Gastroesophageal sphincter (tissue), 3 donors: ENCODE results near the gene RBM15.

ENCODE experiments used
- POLR2A ChIP-seq, 2 donors: fragments of 450-650 bp; IDR thresholded peaks; one replicate each; pipeline ENCODE4 v1.6.1; 2017; ENCODE audit warnings: antibody characterized with exemption in 2 of 2, mild to moderate bottlenecking in 2 of 2, moderate library complexity in 1 of 2
- POLR2AphosphoS5 ChIP-seq: sonication (generic); formaldehyde crosslinking; IDR thresholded peaks from one replicate; pipeline ENCODE4 v1.6.1; 2017; ENCODE audit warnings: antibody characterized with exemption
- TF ChIP-seq, protein P1 (sequence below), 4 experiments: fragments of 200-600 bp in 2 of 4; fragments of 450-650 bp in 2 of 4; sonication (generic) in 1 of 4; IDR thresholded peaks; one replicate each; pipeline ENCODE4 v1.5.1; 2017 to 2019; ENCODE audit warnings: antibody characterized with exemption in 4 of 4, mild to moderate bottlenecking in 2 of 4, moderate library complexity in 2 of 4

DNA sequence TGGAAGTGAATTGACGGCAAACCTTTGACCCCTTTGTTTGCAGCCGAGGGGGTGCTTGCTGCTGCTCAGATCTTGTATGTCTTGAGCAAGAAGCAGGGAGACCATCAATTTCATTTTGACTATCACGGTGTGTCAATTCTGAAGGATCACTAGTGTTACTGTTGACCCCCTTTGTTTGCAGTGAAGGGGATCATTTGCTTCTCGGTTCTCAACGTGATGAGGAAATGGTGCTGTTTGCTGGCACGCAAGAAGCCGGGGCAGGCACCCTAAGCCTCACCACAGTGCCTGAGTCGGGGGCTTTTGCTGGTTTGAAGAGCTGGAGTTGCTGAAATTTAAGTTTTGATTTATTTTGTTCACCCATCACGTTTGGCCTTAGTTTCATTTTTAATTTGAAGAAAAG lies 7.5 kb downstream of the RBM15 start:
- TF ChIP-seq, protein P1, sequence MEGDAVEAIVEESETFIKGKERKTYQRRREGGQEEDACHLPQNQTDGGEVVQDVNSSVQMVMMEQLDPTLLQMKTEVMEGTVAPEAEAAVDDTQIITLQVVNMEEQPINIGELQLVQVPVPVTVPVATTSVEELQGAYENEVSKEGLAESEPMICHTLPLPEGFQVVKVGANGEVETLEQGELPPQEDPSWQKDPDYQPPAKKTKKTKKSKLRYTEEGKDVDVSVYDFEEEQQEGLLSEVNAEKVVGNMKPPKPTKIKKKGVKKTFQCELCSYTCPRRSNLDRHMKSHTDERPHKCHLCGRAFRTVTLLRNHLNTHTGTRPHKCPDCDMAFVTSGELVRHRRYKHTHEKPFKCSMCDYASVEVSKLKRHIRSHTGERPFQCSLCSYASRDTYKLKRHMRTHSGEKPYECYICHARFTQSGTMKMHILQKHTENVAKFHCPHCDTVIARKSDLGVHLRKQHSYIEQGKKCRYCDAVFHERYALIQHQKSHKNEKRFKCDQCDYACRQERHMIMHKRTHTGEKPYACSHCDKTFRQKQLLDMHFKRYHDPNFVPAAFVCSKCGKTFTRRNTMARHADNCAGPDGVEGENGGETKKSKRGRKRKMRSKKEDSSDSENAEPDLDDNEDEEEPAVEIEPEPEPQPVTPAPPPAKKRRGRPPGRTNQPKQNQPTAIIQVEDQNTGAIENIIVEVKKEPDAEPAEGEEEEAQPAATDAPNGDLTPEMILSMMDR (IDR thresholded peaks at IDR 0.05), result no peak
- TF ChIP-seq POLR2A (IDR thresholded peaks at IDR 0.05), result no peak
- TF ChIP-seq POLR2AphosphoS5, result no peak
